Measurements from ENCODE around the gene SAMD13. TPM values are rescaled to one million over a fixed set of nuclear protein-coding genes. Genes with fewer than 3 reads are reported as not detected.
A peak's percentile ranks its signal among the peaks of the same experiment; 100 is the strongest.

The SAMD13 gene
- total RNA-seq, 1 experiment from 2014 or later = 2.2 TPM

GRCh38 chr1:84303314-84303830, 1.9 kb downstream of the SAMD13 start:
- no peak for ATAC-seq
- no peaks in the 10 kb centered on the region for H3K27me3 ChIP-seq (ENCODE audit: control insufficient read depth, insufficient read depth, low read length)
- POLR2A ChIA-PET = interaction anchor here (0.6 kb wide), 1 partner anchor 69 kb away, joined by 4 read pairs; no protein-coding TSS in a partner anchor
- in situ Hi-C loops (cut with HindIII; ENCODE audit: low pct_unique_long_range_greater_than_20kb, low sequenced_read_pairs) = no loop called here
- TF ChIP-seq CTCF (IDR thresholded peaks at IDR 0.05) (no peak), SIN3A (IDR thresholded peaks at IDR 0.05; ENCODE audit: borderline replicate concordance, insufficient read depth, low read depth, low read length) (no peak)
- peaks cover 4% of the 10 kb centered on the region; the same call in 1 of the 2 replicates for H3K9me3 ChIP-seq (ENCODE audit: control insufficient read depth, insufficient read depth, low read depth, low read length)
- no TSS peak for BruUV-seq (replicated peaks)
- H3K4me3 ChIP-seq (ENCODE audit: low read depth in 2 of 2, low read length in 2 of 2) = peak overlapping the region; percentile 37 to 67
- peaks cover 44% of the 10 kb centered on the region for H3K4me1 ChIP-seq (ENCODE audit: control insufficient read depth, insufficient read depth, low read length)
- CTCF ChIA-PET = no interaction called here
- no peaks in the 10 kb centered on the region for H3K36me3 ChIP-seq (ENCODE audit: control insufficient read depth, insufficient read depth, low read length)
- intact Hi-C loops (cut with micrococcal nuclease; ENCODE audit: unreplicated experiment) = loop anchor here (5.0 kb wide), 2 partner anchors 129 to 141 kb away; no protein-coding TSS in a partner anchor
- peak; percentile 48 for DNase-seq (ENCODE audit: low read depth, low spot score)
- H3K27ac ChIP-seq (ENCODE audit: low read length) = peak overlapping the region; percentile 79

- no TSS peak for BruUV-seq (replicated peaks)
- TF ChIP-seq TCF7L2 (IDR thresholded peaks at IDR 0.05; ENCODE audit: low read depth, low read length) = no peak
- no peak for TF ChIP-seq CTCF (IDR thresholded peaks at IDR 0.05)
- no peak for TF ChIP-seq REST (IDR thresholded peaks at IDR 0.05; ENCODE audit: insufficient read depth in 1 of 2, low read depth in 2 of 2, low read length in 1 of 2)
- no peak for TF ChIP-seq SIN3A (IDR thresholded peaks at IDR 0.05; ENCODE audit: borderline replicate concordance, insufficient read depth, low read depth, low read length)
- CTCF ChIA-PET = no interaction called here
Measured at GRCh38 chr1:84307398-84307797, 5.9 kb downstream of the SAMD13 start.

More at GRCh38 chr1:84307398-84307797, 5.9 kb downstream of the SAMD13 start:
- Histone ChIP-seq H3K27ac (ENCODE audit: low read length) (no peak overlapping the region), H3K4me3 (ENCODE audit: low read depth in 2 of 2, low read length in 2 of 2) (no peak overlapping the region), H3K4me1 (ENCODE audit: control insufficient read depth, insufficient read depth, low read length) (peaks cover 13% of the 10 kb centered on the region), H3K27me3 (ENCODE audit: control insufficient read depth, insufficient read depth, low read length) (no peaks in the 10 kb centered on the region), H3K9me3 (ENCODE audit: control insufficient read depth, insufficient read depth, low read depth, low read length) (peaks cover 4% of the 10 kb centered on the region; the same call in 1 of the 2 replicates), H3K36me3 (ENCODE audit: control insufficient read depth, insufficient read depth, low read length) (no peaks in the 10 kb centered on the region)
- POLR2A ChIA-PET = no interaction called here
- no peak for DNase-seq (ENCODE audit: low read depth, low spot score)
- no peak for ATAC-seq
- in situ Hi-C loops (cut with HindIII; ENCODE audit: low pct_unique_long_range_greater_than_20kb, low sequenced_read_pairs) (no loop called here), intact Hi-C loops (cut with micrococcal nuclease; ENCODE audit: unreplicated experiment) (no loop called here)

Data from Panc1 (cell line).